HG02642 (cell line): ENCODE results near the gene KCNAB1.

Experiments
- ATAC-seq: cut with Tn5 transposase; IDR thresholded peaks from one replicate; pipeline ENCODE4 v1.9.1; 2021; ENCODE audit warnings: mild to moderate bottlenecking; ENCODE audit not compliant: unreplicated experiment, poor library complexity

The KCNAB1 gene

DNA sequence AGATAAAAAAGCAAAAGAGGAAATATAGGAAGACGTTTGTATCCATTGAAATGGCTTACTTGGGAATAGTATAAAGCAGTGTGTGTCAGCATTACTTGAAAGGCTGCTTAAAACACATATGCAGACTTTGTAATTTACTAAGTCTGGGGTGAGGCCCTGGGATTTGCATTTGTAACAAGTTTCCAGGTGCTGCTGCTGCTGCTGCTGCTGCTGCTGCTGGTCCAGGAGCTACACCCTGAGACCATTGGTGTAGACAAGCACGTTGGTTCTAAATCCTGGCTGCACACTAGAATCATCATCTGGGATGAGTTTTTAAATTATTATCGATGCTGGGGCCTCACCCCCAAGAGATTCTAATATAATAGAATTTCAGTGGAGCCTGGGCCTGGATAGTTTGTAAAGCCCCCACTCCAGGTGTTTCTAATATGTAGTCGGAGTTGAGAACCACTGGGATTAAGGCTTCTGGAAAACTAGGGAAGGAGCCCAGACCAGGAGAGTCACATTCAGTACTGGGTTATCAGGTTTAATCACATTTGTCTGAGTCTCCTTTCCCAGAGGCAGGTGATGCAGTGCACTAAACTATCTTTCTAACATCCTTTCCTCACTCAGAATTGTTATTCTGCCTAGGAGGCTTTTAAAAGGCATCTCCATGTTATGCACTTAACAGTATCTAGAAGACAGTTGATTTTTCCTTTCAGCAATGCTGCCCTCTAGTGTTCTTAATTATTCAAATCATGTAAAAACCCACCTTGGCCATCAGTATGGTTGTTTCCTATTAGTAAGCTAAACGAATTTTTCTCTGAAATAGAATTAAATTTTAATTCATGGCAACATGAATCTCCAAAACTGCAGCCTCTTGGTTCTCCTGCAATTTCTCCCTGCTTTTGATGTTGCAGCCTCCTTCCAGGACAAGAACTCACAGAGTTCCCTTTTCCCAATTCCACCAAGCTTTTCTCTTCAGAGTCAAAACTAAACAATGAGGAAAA lies 389.1 kb downstream of the KCNAB1 start:
- ATAC-seq = peak; percentile 83

DNA sequence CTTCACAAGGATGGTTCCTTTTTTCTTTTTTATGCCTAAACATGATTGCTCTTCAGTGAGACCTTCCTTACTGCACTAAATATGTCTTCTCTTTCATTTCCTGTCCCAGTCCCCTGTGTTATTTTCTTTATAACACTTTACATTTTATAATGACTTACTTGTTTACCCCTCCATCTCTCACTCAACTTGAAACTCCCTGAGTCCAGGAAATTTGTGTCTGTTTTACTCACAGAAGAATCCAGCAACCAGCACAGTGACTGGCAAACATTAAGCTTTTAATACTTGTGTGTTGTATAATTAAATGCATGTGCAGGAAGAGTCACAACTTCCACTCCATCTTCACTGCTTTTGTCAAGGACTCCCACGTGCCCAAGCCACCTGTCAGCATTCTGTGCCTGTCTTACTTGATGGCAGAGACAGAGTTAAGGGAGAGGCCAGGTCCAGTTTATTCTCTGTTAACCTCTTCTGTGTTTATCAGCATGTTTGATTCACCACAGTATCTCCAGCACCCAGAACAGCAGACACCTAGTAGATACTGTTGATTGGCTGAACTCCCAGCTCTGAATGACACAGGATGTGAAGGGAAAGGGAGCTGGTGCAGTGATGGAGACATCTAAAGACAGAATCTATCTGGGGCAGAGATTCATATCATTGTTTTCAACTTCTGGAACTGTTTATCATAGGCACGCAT lies 391.8 kb downstream of the KCNAB1 start:
- ATAC-seq = no peak

DNA sequence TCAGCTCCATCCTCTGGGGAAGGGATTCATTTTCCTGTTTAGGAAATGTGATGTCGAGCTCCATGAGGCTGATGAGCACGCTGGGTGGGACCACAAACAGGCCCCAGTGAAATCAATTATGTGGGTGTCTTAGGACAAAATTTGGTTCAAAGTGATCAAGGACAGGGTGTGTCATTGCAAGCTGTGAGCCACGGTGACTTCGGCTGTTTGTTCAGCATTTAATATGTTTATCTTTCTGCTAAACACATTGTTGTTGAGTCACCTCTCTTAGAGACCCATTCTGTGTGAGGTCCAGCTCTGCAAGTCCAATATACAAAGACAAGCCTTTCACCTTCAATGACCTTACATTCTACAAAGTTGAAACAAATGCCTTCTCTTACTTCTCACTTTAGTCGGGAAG lies 393.2 kb downstream of the KCNAB1 start:
- ATAC-seq = no peak

DNA sequence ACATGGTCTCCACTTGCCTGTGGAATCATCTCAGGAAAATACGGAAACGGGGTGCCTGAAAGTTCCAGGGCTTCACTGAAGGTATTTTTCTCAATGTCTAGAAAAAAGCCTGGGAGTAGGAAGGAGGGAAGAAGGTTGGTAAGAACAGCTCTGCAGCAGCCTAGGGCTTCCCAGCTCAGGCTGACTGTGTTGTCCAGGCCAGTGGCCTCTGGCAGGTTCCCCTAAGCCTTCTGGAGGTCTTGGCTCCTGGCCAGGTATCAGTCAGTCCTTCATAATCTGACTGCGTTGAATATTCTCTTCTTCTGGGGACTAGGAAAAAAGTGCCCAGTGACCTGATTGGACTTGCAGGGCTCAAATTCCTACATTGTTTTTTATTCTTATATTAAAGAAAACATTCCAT lies 395.9 kb downstream of the KCNAB1 start:
- no peak for ATAC-seq

DNA sequence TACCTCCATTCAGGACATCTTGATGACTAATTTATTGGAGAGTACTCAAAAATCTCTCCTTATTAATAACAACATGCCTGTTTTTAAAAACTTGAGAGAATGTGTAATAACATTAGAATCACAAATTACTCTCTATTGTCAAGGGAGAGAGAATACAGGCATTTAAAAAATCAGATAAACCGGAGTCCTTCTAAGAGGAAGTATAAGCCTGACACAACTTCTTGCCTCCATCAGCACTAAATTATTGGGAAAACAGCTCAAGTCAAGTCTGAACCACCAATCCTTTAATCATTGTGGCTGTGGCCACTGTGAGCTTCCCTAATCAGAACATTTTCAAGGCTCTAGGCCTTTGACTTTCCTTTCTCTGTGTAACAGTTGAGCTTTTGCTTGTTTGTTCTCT lies 396.6 kb downstream of the KCNAB1 start:
- ATAC-seq = no peak

DNA sequence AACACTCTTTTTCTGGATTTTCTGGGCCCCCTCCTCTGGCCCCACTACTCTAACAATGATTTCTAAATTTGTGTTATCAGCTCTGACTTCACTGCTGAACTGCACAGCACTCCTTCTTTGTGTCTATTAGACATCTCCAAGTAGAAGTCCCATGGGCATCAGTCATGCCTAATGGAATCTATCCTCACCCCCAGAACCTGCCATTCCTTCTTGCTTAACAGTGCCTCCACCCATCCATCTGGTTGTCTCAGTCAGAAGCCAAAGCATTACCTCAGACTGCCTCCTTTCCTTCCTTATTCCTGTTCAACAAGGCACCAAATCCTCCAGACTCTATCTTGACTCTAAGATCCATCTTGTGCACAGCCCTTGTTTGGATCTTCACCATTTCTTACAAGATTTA lies 398.3 kb downstream of the KCNAB1 start:
- ATAC-seq = no peak

DNA sequence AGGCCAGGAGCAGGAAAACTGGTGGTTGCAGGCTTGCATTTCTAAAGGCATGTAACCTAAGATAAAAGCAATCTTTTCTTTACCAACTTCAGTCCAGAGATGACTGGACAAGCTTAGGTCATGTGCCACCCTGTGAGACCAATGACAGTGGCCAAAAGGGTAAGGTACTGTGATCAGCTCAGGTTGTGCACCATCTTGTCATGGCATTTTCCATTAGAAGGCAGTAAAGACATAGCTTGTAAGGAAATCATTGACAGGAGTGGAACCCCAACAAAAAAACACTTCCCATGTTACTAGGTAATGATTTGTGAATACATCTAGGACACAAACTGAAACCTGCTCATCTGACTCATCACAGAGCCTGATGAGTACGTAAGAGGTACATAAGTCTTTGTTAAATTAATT lies 399.4 kb downstream of the KCNAB1 start:
- peak; percentile 77 for ATAC-seq

DNA sequence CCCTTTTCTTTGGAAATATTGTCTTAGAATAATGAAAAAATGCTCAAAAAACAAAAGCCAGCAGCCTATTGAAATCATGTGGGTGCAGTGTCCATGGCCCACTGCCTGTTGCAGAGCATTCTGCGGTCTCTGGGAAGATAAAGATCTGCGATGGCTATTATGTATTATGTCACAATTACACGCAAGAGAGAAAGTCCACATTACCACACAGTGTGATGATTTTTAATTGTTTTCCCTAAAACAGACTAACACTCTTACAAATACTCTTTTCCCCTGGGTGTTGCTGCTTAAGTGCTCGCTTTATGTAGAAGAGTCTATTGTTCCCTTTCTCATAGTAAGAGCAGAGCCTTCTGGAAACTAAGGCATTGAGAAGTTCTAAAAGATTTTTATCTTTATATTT lies 402.3 kb downstream of the KCNAB1 start:
- ATAC-seq = no peak

DNA sequence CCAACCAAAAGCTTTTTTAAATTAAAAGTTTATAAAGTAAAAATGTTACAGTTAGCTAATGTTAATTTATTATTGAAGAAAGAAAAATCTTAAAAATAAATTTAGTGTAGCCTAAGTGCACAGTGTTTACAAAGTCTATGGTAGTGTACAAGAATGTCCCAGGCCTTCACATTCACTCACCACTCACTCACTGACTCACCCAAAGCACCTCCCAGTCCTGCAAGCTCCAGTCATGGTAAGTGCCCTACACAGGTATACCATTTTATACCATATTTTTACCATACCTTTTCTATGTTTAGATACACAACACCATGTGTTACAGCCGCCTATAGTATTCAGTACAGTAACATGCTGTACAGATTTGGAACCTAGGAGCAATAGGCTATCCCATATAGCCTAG lies 405.4 kb downstream of the KCNAB1 start:
- no peak for ATAC-seq

DNA sequence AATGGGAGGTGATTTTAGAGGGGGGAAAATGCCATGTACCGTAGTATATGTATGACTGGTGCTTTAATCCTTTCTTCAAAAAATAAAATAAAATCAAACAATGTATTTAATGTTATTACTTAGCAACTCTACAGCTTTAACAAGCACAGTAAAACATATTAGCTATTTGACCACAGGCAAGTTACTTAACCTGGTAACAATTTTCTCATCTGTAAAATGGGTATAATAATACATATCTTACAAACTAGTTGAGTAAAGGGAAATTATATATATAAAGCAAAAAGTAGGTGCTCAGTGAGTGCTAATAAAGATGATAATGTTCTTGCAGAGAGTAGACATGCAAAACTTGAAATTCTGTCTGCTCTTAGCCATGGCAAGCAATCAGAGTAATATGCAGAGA lies 406.7 kb downstream of the KCNAB1 start:
- ATAC-seq = no peak

DNA sequence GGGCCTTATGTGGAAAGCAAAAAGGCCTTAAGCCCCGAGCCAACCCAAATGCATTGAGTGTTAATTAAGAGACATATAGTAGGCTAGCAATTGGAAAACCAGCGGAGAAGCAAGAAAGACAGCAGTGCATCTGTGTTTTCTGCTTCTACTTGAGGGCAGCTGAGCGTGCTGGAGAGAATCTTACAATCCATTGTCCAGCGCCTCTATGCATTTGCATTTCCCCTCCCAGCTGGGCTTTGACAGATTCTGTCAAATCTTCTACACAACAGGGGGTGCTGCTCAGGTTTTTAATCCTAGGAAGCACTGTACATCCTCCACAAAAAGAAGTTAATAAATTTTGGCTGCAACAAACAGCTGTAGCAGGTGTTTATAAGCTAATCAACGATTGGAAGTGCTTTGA lies 410.6 kb downstream of the KCNAB1 start:
- no peak for ATAC-seq

DNA sequence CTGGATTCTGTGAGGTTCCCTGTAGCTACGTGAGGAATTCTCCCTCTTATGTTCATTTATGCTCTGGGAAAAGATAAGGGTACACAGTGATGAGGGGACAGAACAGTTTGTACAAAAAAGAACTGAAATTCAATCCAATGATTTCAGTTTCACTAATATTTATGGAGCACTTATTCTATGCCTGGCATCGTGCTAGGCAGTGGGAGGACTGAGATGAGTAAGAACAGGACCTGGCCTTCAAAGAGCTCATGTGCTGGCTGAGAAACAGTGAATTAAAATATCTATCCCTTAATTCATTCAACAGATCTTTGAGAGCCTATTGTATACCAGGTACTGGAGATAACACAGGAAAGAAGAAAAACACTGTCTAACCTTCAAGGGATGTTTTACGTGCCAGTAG lies 412.4 kb downstream of the KCNAB1 start:
- no peak for ATAC-seq

DNA sequence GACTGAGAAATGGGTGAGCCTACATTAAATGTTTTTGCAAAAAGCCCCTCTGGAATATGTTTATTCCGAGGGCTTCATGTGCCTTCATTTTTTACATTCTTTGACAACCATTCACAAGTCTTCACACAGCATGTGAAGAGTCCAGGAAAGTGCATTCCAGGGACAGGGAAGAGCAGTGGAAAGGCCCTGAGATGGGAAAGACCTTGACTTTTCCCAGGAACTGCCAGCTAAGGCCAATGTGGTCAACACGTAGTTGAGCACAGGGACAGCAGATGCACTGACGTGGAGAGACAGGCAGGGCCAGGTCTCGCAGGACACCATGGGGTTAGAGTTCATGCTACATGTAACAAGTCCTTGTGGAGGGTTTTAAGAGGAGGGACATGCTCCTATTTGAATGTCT lies 412.8 kb downstream of the KCNAB1 start:
- ATAC-seq = no peak

DNA sequence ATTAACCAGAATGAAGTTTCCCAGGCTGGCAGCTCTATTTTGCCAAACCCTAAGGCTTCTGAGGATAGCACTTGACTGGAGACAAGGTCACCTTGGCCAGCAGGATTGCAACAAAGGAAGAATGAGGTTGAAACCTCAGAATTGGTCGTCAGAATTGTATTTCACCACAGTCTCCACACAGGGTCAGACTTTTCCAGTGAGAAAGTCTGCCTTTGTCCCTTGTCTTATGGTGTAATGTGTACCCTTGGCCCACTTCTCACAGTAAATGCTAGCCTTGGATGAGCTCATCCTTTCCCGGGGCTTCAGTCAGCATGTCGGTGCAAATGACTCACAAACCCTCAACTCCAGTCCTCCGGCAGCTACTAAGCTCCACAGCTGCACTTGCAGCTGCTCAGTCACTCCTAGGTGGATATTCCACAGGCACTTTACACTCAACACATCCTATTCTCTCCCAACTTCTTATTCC lies 414.8 kb downstream of the KCNAB1 start:
- no peak for ATAC-seq

DNA sequence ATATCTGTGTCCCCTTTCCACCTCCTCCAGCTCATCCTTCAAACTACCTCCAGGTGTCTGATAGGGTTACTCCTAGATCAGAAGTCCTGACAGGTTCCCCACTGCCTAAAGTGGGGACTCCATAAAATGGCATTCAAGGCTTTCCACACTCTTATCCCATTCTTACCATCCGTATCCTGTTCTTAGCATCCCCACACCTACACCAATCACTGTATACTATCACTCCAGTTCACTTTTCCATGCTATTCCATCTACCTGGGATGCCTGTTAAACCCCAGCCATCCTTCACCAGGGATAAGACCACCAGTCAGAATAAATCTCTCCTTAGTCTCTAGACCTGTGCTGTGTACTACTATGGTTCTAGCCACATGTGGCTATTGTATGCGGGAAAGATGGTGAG lies 415.4 kb downstream of the KCNAB1 start:
- no peak for ATAC-seq

DNA sequence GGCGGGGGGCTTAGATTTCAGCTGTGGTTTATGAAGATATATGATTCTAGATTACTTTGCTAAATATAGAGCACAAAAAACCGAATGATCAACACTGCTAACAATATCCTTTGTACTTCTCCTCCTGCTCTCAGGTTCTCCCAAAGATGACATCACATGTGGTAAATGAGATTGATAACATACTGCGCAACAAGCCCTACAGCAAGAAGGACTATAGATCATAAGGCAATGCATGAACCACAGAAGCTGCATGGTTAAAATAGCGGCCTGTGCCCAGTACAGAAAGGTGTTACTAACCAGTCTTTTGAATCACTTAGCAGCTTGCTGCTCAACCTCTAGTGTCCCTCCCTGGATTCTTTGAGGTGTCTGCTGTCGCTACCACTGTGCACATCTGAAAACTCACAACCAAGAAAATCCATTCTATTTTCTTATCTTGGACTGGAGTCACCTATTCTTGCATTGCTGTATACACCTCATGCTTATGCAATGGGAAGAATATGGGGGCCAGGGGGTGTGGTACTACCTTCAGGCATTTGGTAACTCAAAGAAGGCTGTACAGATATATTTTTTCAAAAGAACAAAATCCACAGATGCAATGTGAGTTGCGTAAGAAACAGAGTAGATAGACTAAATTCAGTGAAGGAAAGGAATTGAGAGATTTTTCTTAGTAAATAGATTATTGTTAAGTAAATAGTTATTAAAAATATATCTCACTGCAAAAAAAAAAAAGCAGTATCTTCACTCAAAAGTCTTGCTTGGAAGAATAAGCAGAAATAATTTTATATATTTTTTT lies 416.3 kb downstream of the KCNAB1 start:
- ATAC-seq = no peak

DNA sequence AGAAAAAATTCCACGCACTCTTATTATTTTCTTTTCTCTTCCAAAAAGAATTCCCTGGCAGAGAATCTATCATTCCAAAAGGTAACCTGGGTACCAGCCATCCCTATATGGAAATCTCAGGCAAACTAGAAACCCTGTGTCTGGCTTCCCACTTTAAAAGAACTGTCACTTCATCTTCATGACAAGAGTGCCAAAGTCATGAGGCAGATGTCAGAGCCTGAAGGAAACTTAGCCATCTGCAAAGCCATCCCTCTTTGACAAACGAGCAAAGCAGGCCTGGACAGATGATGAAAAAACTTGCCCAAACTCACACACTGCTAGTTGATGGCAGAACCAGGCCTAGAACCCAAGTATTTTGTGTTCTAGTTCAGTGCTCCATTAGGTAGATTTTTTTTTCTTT lies 418.7 kb downstream of the KCNAB1 start:
- no peak for ATAC-seq

DNA sequence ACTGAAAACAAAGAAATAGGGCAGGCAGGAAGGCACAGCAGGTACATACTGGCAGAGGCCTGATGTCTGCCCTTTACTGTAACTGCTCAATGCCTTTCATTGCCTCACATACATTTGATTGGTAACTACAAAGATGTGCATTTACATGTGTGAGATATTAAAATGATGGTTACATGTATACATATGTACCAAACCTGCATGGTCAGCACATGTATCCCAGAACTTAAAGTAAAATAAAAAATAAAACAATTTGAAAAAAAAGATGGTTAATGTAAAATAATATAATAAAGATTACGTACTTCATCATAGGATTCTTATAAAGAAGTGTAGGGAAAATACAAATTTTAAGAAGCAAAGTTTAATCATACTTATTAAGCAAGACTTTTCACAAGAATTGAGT lies 419.4 kb downstream of the KCNAB1 start:
- no peak for ATAC-seq

DNA sequence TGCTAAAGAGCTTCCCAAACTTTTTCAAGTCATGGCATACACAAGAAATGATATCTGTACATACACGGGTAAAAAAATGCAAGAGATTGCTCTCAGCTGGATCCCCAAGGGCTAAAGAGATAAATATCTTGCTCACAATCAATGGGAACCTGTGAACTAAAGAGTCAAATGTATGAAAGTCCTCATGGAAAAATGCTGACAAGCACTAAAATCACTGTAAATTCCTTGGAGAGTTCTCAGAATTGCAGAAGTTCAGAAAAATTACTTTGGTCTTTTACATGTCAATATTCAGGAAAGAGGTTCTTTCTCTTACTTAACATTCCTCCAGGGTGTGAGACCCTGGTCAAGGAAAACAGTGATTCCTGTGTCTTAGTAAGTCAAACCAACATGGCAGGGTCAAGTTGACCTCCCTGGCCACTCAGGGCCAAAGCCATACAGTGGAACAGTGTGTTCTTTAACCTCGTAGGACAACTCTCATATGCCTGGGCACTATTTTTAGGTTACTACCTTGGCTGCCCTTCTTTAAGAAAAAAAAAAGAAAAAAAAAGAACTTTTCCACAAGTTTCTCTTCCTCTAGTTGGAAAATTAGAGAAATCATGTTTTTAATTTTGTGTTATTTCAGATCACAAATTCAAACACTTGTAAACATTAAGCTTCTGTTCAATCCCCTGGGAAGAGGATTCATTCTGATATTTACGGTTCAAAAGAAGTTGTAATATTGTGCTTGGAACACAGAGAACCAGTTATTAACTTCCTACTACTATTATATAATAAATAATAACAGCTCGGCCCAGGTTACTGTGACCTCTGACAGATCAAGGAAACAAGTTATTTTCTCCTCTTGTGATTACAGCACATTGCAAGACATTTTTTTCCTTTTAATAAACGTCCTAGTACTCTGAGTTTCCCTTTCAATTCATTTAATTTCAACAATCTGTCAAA lies 422.0 kb downstream of the KCNAB1 start:
- no peak for ATAC-seq
